Astrocyte (in vitro differentiated cells and primary cell): Measurements from ENCODE around the gene JAZF1. TPM values are rescaled to one million over a fixed set of nuclear protein-coding genes. Genes with fewer than 3 reads are reported as not detected.

Experiments used
- DNase-seq: peaks from one replicate; pipeline ENCODE4 v3.0.0-alpha.2; 2010; ENCODE audit warnings: low read depth
- FAIRE-seq: peaks from 2 replicates; lab custom pipeline; 2011; peaks lifted over from hg19 to GRCh38; lab: Jason Lieb, UNC
- H2AFZ ChIP-seq: 2 replicates; pipeline ENCODE4 v1.6.0; 2012; ENCODE audit warnings: low read depth, low read length, inconsistent platforms
- H3K27ac ChIP-seq: 2 replicates; pipeline ENCODE4 v1.5.1; 2011; ENCODE audit warnings: low read depth, low read length, inconsistent platforms
- H3K27me3 ChIP-seq: 2 replicates; pipeline ENCODE4 v1.6.0; 2011; ENCODE audit warnings: low read length, inconsistent platforms; ENCODE audit not compliant: insufficient read depth
- H3K36me3 ChIP-seq: 2 replicates; pipeline ENCODE4 v1.5.1; 2011; ENCODE audit warnings: low read length, inconsistent platforms; ENCODE audit not compliant: insufficient read depth
- H3K4me1 ChIP-seq: 2 replicates; pipeline ENCODE4 v1.5.1; 2011; ENCODE audit warnings: low read length, inconsistent platforms; ENCODE audit not compliant: insufficient read depth
- H3K4me2 ChIP-seq: 2 replicates; pipeline ENCODE4 v1.6.0; 2012; ENCODE audit warnings: low read length, inconsistent platforms
- H3K4me3 ChIP-seq: 2 replicates; pipeline ENCODE4 v1.5.1; 2011; ENCODE audit warnings: low read depth, mild to moderate bottlenecking, low read length, inconsistent platforms; ENCODE audit not compliant: insufficient read depth
- H3K79me2 ChIP-seq: 2 replicates; pipeline ENCODE4 v1.6.0; 2012; ENCODE audit warnings: mild to moderate bottlenecking, low read length, inconsistent platforms; ENCODE audit not compliant: insufficient read depth
- H3K9ac ChIP-seq: 2 replicates; pipeline ENCODE4 v1.6.0; 2012; ENCODE audit warnings: mild to moderate bottlenecking, low read length, inconsistent platforms
- H3K9me3 ChIP-seq: 2 replicates; pipeline ENCODE4 v1.5.1; 2012; ENCODE audit warnings: low read depth, mild to moderate bottlenecking, low read length, inconsistent platforms; ENCODE audit not compliant: insufficient read depth
- H4K20me1 ChIP-seq: 2 replicates; pipeline ENCODE4 v1.6.0; 2012; ENCODE audit warnings: low read length, inconsistent platforms; ENCODE audit not compliant: insufficient read depth
- H3K27ac Mint-ChIP-seq: one replicate; pipeline ENCODE4 v1.8.0; 2021; ENCODE audit warnings: mild to moderate bottlenecking, mixed read lengths; ENCODE audit not compliant: unreplicated experiment
- H3K27me3 Mint-ChIP-seq: one replicate; pipeline ENCODE4 v1.8.0; 2021; ENCODE audit warnings: low read depth, mixed read lengths; ENCODE audit not compliant: unreplicated experiment
- H3K36me3 Mint-ChIP-seq: one replicate; pipeline ENCODE4 v1.8.0; 2021; ENCODE audit warnings: low read depth, mixed read lengths; ENCODE audit not compliant: unreplicated experiment
- H3K4me1 Mint-ChIP-seq: one replicate; pipeline ENCODE4 v1.8.0; 2021; ENCODE audit warnings: low read depth, mixed read lengths; ENCODE audit not compliant: unreplicated experiment
- H3K4me3 Mint-ChIP-seq: one replicate; pipeline ENCODE4 v1.8.0; 2021; ENCODE audit warnings: mild to moderate bottlenecking, moderate library complexity, mixed read lengths; ENCODE audit not compliant: unreplicated experiment
- H3K9me3 Mint-ChIP-seq: one replicate; pipeline ENCODE4 v1.8.0; 2021; ENCODE audit warnings: mild to moderate bottlenecking, mixed read lengths; ENCODE audit not compliant: unreplicated experiment
- CTCF ChIP-seq: IDR thresholded peaks from 2 replicates; pipeline ENCODE4 v1.5.1; 2011; ENCODE audit warnings: low read depth, mild to moderate bottlenecking, inconsistent platforms, low read length, moderate library complexity; ENCODE audit not compliant: insufficient read depth
- EZH2 ChIP-seq: IDR thresholded peaks from 2 replicates; pipeline ENCODE4 v1.6.1; 2012; ENCODE audit warnings: mild to moderate bottlenecking, low read length, inconsistent platforms; ENCODE audit not compliant: insufficient read depth
- total RNA-seq: library from RNA; stranded (reverse); gene quantifications from 2 replicates; pipeline ENCODE4 v1.2.1, GENCODE V29; 2021

Gene JAZF1
- total RNA-seq, 1 donor from 2014 or later, result 20.1 TPM

DNA sequence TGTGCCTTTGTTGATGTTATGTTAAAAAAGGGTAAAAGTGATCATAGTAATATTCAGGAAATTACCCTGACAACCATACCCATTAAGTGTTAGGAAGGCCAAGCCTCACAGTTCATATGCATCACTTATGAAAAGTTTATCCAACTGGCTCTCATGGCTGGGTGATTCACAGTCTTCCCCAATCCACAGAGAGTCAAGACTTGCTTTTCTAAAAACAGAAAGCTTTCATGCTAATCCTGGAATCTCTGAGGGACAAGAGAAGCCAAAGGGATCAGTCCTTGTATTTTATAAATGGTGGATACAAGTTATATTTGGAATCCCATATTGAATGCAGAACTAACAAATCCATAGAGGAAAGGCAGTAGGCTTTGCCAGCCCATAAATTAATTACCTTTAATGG lies 218.3 kb downstream of the JAZF1 start:
- TF ChIP-seq EZH2, result no peak
- no peak for TF ChIP-seq CTCF
- no peak overlapping the region for H3K4me2 ChIP-seq
- no peaks in the 10 kb centered on the region for H3K27me3 ChIP-seq
- no peak overlapping the region for H3K9ac ChIP-seq
- H3K4me1 ChIP-seq, result no peaks in the 10 kb centered on the region
- peaks cover 9% of the 10 kb centered on the region for H3K4me1 Mint-ChIP-seq
- H3K36me3 Mint-ChIP-seq, result peaks cover 2% of the 10 kb centered on the region
- no peak overlapping the region for H3K27ac Mint-ChIP-seq
- no peaks in the 10 kb centered on the region for H3K36me3 ChIP-seq
- H2AFZ ChIP-seq, result no peak overlapping the region
- no peak for DNase-seq
- no peak overlapping the region for H3K4me3 ChIP-seq
- H3K27ac ChIP-seq, result no peak overlapping the region
- H3K9me3 Mint-ChIP-seq, result no peaks in the 10 kb centered on the region
- no peaks in the 10 kb centered on the region for H3K9me3 ChIP-seq
- no peaks in the 10 kb centered on the region for H3K79me2 ChIP-seq
- no peaks in the 10 kb centered on the region for H3K27me3 Mint-ChIP-seq
- FAIRE-seq, result no peak
- no peak overlapping the region for H3K4me3 Mint-ChIP-seq
- peaks cover 22% of the 10 kb centered on the region for H4K20me1 ChIP-seq

- H3K36me3 ChIP-seq, result no peaks in the 10 kb centered on the region
- H2AFZ ChIP-seq, result no peak overlapping the region
- no peaks in the 10 kb centered on the region for H3K79me2 ChIP-seq
- Mint-ChIP-seq H3K36me3 (peaks cover 2% of the 10 kb centered on the region), H3K27me3 (no peaks in the 10 kb centered on the region), H3K4me3 (no peak overlapping the region), H3K9me3 (no peaks in the 10 kb centered on the region), H3K27ac (no peak overlapping the region), H3K4me1 (peaks cover 11% of the 10 kb centered on the region)
- no peak overlapping the region for H3K4me3 ChIP-seq
- peak; percentile 52 for DNase-seq
- H4K20me1 ChIP-seq, result peaks cover 21% of the 10 kb centered on the region
- no peak for FAIRE-seq
- no peak overlapping the region for H3K27ac ChIP-seq
- no peaks in the 10 kb centered on the region for H3K27me3 ChIP-seq
- no peak overlapping the region for H3K9ac ChIP-seq
- no peak overlapping the region for H3K4me2 ChIP-seq
- no peak for TF ChIP-seq EZH2
- no peak for TF ChIP-seq CTCF
- H3K9me3 ChIP-seq, result no peaks in the 10 kb centered on the region
- no peaks in the 10 kb centered on the region for H3K4me1 ChIP-seq
These were observed 219.3 kb downstream of the JAZF1 start for GRCh38 chr7:27961255-27961654.

DNA sequence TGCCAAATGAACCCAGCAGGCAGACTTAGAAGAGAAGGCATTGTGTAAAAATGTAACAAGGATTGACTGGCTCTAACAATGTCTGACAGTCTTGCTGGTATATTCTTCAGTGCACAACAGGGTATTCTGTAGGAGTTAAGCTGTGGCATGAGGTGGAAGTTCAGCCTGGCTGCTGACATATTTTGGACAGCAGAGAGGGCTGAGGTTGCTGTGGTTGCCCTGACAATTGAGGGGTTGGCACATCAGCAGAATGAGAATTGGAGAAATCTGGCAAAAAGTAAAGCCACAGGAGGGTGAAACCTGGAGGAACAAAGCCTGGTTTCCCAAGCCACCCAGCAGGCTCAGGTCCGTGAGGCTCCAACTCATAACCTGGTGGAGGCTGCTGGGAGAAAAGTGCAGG lies 220.2 kb downstream of the JAZF1 start:
- Histone ChIP-seq H3K4me1 (no peaks in the 10 kb centered on the region), H3K4me3 (no peak overlapping the region), H4K20me1 (peaks cover 21% of the 10 kb centered on the region), H3K79me2 (no peaks in the 10 kb centered on the region), H3K9me3 (no peaks in the 10 kb centered on the region), H3K9ac (no peak overlapping the region), H3K27me3 (no peaks in the 10 kb centered on the region), H3K4me2 (no peak overlapping the region), H3K36me3 (no peaks in the 10 kb centered on the region), H2AFZ (no peak overlapping the region), H3K27ac (no peak overlapping the region)
- no peaks in the 10 kb centered on the region for H3K27me3 Mint-ChIP-seq
- DNase-seq (no peak), FAIRE-seq (no peak)
- no peak overlapping the region for H3K27ac Mint-ChIP-seq
- no peak for TF ChIP-seq EZH2
- TF ChIP-seq CTCF, result no peak
- H3K4me1 Mint-ChIP-seq, result peaks cover 11% of the 10 kb centered on the region
- peaks cover 2% of the 10 kb centered on the region for H3K36me3 Mint-ChIP-seq
- H3K9me3 Mint-ChIP-seq, result no peaks in the 10 kb centered on the region
- H3K4me3 Mint-ChIP-seq, result no peak overlapping the region
